ENCODE results near the gene HTR2A.
"Not testable (repeated sequence)": the region's sequence is repeated elsewhere in the genome, so short reads cannot be mapped to it uniquely, and the experiment has no call there.

Gene HTR2A

DNA sequence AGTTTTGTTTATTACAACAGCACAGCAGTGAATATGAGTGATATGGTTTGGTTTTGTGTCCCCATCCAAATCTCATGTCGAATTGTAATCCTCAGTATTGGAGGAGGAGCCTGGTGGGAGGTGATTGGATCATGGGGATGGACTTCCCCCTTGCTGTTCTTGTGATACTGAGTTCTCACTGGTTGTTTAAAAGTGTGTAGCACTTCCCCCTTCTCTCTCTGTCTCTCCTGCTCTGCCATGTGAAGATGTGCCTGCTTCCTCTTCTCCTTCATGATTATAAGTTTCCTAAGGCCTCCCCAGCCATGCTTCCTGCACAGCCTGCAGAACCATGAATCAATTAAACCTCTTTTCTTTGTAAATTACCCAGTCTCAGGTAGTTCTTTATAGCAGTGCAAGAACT, 91.9 kb downstream of the HTR2A start:
- DNase-seq (ENCODE audit: low read depth), result not testable (repeated sequence)

DNA sequence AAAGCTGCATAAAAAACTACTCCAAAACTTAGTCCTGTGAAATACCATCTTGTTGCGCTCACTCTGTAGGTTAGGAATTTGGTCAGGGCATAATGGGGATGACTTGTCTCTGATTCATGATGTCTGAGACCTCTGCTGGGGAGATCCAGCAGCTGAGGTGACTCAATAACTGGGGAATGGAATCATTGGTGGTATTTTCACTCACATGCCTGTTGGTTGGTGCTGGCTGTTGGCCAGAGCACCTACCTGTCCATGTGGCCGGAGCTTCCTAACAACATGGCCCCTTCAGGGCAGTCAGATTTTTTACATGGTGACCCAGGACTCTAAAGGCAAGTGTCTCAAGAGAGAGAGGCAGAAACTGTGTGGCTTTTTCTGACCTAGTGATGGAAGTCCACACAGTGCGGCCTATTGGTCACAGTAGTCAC, 92.5 kb downstream of the HTR2A start:
- DNase-seq (ENCODE audit: low read depth), result no peak

DNA sequence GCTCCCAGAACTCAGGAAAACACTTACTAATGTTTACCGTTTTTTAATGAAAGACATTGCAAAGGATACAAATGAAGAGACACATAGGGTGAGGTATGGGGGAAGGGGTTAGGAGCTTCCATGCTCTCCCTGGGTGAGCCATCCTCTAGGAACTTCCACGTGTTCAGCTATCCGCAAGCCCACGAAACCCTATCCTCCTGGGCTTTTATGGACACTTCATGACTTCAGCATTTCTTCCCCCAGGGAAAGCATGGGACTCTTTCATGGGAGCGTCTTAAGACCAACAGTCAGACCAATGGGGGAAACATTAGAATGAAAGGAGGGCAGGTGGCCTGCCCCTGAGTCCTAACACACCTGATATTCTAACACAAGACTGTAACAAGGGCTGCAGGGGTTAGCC, 93.3 kb downstream of the HTR2A start:
- no peak for DNase-seq (ENCODE audit: low read depth)

DNA sequence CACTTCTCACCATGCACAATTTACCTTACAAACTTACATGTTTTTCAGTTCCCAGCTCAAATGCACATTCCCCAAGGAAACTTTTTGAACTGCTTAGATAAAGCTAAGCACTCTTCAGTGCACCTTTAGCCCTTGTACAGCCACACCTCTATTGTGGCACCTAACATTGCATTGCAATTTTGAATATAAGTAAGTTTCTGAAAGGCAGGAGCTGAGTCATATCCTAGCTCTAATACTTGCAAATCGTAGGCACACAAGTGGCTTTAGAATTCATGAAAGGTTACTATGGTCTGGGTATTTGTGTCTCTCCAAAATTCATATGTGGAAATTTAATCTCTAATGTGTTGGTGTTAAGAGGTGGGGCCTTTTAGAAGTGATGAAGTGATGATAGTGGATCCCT, 95.0 kb downstream of the HTR2A start:
- DNase-seq (ENCODE audit: low read depth), result no peak

DNA sequence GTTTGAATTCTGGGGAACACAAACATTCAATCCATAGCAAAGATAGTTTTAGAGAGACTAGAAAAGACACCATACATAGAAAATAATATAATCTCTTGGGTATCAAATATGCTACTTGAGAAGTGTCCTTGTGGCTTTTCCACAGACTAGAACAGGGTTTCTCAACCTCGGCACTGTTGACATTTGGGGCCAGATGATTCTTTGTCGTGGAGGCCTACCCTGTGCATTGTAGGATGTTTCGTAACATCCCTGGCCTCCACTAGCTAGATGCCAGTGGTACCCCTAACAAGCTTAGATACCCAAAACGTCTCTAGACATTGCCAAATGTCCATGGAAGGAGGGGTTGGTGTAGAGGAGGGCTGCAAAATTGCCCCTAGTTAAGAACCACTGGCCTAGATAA, 97.7 kb downstream of the HTR2A start:
- no peak for DNase-seq (ENCODE audit: low read depth)

DNA sequence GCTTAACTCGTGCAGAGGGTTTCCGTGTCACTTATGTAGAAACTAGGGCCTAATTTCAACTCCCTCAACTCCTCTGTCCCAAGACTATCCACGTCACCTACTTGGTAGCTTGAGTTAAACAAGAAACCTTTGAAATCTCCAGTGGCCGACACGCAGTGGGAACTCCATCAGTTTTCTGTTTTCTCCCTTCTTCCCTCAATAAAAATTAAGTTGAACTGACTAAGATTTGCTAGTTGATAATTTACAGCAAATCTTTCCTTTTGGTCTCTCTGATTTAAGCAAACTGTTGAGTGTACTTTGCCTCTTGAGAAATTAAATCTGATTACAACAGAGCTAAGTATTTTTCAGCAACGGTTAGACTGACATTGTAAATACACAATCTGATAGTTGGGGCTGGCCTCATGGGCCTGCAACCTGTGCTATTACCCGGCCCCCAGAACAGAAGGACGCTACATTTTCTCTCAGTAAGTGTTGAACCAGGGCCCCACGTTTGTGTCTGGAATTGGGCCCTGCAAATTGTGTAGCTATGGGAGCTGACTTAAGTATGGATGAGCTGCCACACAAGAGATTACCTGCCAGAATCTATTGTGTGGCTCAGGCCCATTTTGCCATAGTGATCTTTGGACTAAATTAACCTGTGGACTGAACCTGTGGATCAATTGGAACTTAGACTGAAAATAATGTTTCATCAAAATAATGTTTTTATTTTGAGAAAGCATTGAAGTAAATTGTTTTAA, 99.2 kb downstream of the HTR2A start:
- no peak for DNase-seq (ENCODE audit: low read depth)

DNA sequence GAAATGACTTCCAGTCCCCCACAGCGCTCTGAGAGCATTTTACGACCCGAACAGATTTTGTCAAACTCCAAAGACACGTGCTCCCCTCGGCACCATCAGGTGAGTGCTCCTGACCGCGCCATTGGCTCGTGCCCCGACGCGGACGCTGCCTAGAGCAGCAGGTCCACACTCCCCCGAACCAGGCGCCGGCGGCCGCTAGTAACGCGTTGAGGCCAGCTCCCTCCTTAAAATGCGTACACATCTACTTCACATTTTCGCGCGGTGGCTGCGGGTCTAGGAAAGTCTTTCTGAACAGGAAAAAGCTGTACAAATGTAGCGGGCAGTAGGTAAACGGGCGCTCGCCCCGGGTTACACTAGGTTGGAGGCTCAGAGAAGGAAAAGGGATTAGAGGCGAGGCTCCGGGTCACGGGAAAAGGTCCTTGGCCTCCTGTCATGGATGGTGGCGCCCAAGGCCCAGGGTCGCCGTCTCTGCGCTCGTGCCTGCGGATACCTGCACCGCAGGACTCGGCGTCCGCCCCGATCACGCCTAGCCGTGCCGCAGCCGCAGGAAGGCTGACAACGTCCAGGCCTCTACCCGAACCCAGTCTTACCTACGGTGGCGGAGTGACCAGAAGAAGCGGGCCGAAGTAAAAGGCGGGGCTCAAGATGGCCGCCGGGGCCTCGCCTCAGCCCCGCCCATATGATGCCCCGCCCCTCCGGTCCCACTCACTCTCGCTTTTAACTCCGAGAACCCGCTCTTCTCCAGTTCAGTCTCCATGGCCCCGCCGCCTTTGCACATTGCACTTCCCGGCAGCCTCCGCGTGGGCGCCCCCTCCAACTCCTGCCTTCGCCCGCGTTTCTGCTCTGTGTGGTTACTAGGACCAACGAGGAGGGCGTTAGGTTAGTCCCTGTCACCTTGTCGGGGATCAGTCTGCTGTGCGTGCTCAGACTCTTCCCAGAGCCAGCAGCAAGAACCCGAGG, 100.1 kb downstream of the HTR2A start, which contains the start of gene ESD:
Gene ESD, minus strand, starts transcription at position 647 of the 960 bp plus-strand sequence. CDS start 5,748 bp downstream, outside the sequence.
- DNase-seq (ENCODE audit: low read depth), result peak; percentile 79

DNA sequence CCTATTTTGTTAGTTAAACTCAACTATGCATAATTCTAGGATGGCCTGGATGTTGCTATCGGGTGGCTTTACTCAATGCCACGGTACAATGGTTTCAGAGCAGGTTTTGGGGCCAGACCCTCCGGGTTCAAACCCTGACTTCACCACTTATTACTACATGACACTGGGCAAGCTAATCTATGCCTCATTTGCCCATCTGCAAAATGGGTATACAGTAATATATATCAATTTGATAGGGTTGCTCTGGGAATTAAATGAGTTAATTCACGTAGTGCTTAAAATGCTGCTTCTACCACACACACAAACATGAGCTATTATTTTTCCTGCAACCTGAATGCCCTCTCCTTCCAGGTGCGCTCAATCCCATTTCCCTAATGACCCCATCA, 100.7 kb downstream of the HTR2A start:
- DNase-seq (ENCODE audit: low read depth), result no peak

DNA sequence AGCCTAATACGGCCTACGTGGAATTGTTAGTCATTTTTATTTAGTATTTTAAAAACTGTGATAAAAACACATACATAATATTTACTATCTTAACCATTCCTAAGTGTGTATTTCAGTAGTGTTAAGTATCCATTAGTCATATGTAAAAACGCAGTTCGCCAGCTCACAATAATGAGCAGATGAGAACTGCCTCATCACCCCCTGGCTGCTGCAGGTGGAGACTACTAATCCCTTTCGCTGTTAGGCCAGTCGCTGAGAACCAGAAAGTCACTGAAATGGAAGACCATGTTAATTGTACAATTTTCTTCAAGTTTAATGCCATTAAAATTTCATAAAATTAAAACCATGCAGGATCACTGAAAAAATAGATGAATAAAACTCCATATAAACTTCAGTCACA, 101.5 kb downstream of the HTR2A start:
- no peak for DNase-seq (ENCODE audit: low read depth)

DNA sequence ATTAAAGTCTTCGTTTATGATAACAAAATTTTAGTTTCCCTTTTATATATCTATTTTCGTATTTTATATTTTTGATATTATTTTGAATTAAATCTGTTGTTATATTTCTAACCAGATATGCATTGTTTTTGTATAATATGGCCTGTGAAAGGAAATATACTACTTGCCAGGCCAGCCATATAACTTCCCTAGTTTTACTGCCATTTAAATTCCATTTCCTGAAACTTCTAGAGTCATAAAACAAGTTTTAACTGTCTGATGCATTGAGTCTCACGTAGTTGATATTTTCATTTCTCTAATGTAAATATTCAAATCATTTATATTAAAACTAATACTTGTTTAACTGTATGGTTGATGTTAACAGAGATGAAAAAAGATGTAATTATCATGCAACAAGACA, 113.3 kb downstream of the HTR2A start:
- DNase-seq (ENCODE audit: low read depth), result no peak

DNA sequence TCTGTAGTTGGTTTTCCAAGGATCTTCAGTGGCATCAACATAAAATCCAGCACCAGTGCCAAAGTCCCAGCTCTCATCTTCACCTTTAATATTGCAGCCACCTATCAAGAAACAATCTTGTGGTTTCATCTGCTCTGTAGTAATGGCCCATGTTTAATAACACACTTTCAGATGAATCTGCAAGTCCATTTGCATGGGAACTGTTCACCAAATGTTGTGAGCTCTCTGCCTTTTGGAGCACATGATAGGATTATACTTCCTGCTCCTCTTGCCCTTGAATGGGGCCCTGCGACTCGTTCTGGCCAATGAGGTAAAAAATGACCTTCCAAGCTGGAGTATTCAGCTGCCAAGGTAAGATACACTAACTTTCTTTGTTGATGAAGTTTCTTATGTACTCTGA, 114.2 kb downstream of the HTR2A start:
- DNase-seq (ENCODE audit: low read depth), result no peak

DNA sequence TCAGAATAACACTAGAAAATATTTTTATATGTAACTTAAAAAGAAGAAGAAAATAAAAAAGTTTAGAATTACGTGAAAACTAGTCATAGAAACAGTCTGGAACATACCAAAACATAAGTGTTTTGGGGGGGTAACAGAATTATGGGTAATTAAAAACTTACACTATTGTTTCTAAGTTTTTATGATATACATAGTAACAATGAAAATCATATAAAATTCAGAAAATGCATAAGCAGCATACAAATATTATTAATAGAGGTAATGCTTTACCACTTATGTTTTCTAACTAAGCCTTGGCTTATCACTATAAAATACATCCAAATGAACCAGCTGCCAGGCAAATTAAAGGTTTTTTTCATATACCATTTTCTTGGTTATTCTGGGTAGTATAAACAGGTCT, 114.8 kb downstream of the HTR2A start:
- no peak for DNase-seq (ENCODE audit: low read depth)
